ENCODE data around the gene SMAD7.

SMAD7 gene

GRCh38 chr18:48954886-48955819 lies 4.4 kb upstream of the SMAD7 start:
- Histone ChIP-seq H3K9ac (ENCODE audit: low read length) (peak overlapping the region; percentile 32), H3K4me3 (ENCODE audit: low read length) (no peak overlapping the region), H3K27me3 (ENCODE audit: control insufficient read depth, insufficient read depth, low read length) (no peaks in the 10 kb centered on the region), H3K4me1 (ENCODE audit: control insufficient read depth, insufficient read depth, low read length) (peaks cover 24% of the 10 kb centered on the region), H3K36me3 (ENCODE audit: control insufficient read depth, insufficient read depth, low read length) (no peaks in the 10 kb centered on the region), H3K9me3 (ENCODE audit: control insufficient read depth, low read length) (no peaks in the 10 kb centered on the region)

- H3K36me3 ChIP-seq (ENCODE audit: control insufficient read depth, insufficient read depth, low read length): no peaks in the 10 kb centered on the region
- H3K9me3 ChIP-seq (ENCODE audit: control insufficient read depth, low read length): no peaks in the 10 kb centered on the region
- peak overlapping the region; percentile 98 for H3K9ac ChIP-seq (ENCODE audit: low read length)
- H3K27me3 ChIP-seq (ENCODE audit: control insufficient read depth, insufficient read depth, low read length): no peaks in the 10 kb centered on the region
- H3K4me3 ChIP-seq (ENCODE audit: low read length): peak overlapping the region; percentile 69
- peaks cover 24% of the 10 kb centered on the region for H3K4me1 ChIP-seq (ENCODE audit: control insufficient read depth, insufficient read depth, low read length)
These were observed 2.4 kb upstream of the SMAD7 start for GRCh38 chr18:48953104-48953706.

- Histone ChIP-seq H3K4me1 (ENCODE audit: control insufficient read depth, insufficient read depth, low read length) (peaks cover 21% of the 10 kb centered on the region), H3K9me3 (ENCODE audit: control insufficient read depth, low read length) (no peaks in the 10 kb centered on the region), H3K36me3 (ENCODE audit: control insufficient read depth, insufficient read depth, low read length) (no peaks in the 10 kb centered on the region), H3K27me3 (ENCODE audit: control insufficient read depth, insufficient read depth, low read length) (no peaks in the 10 kb centered on the region), H3K4me3 (ENCODE audit: low read length) (peak overlapping the region; percentile 69), H3K9ac (ENCODE audit: low read length) (peak overlapping the region; percentile 98)
These were observed 1.7 kb upstream of the SMAD7 start for GRCh38 chr18:48952287-48953103.

- no peaks in the 10 kb centered on the region for H3K36me3 ChIP-seq (ENCODE audit: control insufficient read depth, insufficient read depth, low read length)
- peak overlapping the region; percentile 69 for H3K4me3 ChIP-seq (ENCODE audit: low read length)
- H3K27me3 ChIP-seq (ENCODE audit: control insufficient read depth, insufficient read depth, low read length): no peaks in the 10 kb centered on the region
- peaks cover 23% of the 10 kb centered on the region for H3K4me1 ChIP-seq (ENCODE audit: control insufficient read depth, insufficient read depth, low read length)
- no peaks in the 10 kb centered on the region for H3K9me3 ChIP-seq (ENCODE audit: control insufficient read depth, low read length)
- H3K9ac ChIP-seq (ENCODE audit: low read length): peak overlapping the region; percentile 98
These were observed 902 bp upstream of the SMAD7 start for GRCh38 chr18:48951448-48952286.

GRCh38 chr18:48949606-48950535 lies 894 bp downstream of the SMAD7 start:
- H3K9me3 ChIP-seq (ENCODE audit: control insufficient read depth, low read length): no peaks in the 10 kb centered on the region
- no peaks in the 10 kb centered on the region for H3K36me3 ChIP-seq (ENCODE audit: control insufficient read depth, insufficient read depth, low read length)
- no peaks in the 10 kb centered on the region for H3K27me3 ChIP-seq (ENCODE audit: control insufficient read depth, insufficient read depth, low read length)
- H3K4me1 ChIP-seq (ENCODE audit: control insufficient read depth, insufficient read depth, low read length): peaks cover 27% of the 10 kb centered on the region
- peak overlapping the region; percentile 77 for H3K9ac ChIP-seq (ENCODE audit: low read length)
- peak overlapping the region; percentile 94 for H3K4me3 ChIP-seq (ENCODE audit: low read length)

GRCh38 chr18:48949050-48949605 lies 1.6 kb downstream of the SMAD7 start:
- Histone ChIP-seq H3K4me1 (ENCODE audit: control insufficient read depth, insufficient read depth, low read length) (peaks cover 34% of the 10 kb centered on the region), H3K9ac (ENCODE audit: low read length) (peak overlapping the region; percentile 77), H3K27me3 (ENCODE audit: control insufficient read depth, insufficient read depth, low read length) (no peaks in the 10 kb centered on the region), H3K4me3 (ENCODE audit: low read length) (peak overlapping the region; percentile 94), H3K36me3 (ENCODE audit: control insufficient read depth, insufficient read depth, low read length) (peaks cover 3% of the 10 kb centered on the region), H3K9me3 (ENCODE audit: control insufficient read depth, low read length) (no peaks in the 10 kb centered on the region)

- peaks cover 3% of the 10 kb centered on the region for H3K36me3 ChIP-seq (ENCODE audit: control insufficient read depth, insufficient read depth, low read length)
- H3K4me1 ChIP-seq (ENCODE audit: control insufficient read depth, insufficient read depth, low read length): peaks cover 41% of the 10 kb centered on the region
- peak overlapping the region; percentile 77 for H3K9ac ChIP-seq (ENCODE audit: low read length)
- no peaks in the 10 kb centered on the region for H3K9me3 ChIP-seq (ENCODE audit: control insufficient read depth, low read length)
- no peaks in the 10 kb centered on the region for H3K27me3 ChIP-seq (ENCODE audit: control insufficient read depth, insufficient read depth, low read length)
- H3K4me3 ChIP-seq (ENCODE audit: low read length): peak overlapping the region; percentile 94
These were observed 2.4 kb downstream of the SMAD7 start for GRCh38 chr18:48948112-48949049.

GRCh38 chr18:48947560-48947959 lies 3.2 kb downstream of the SMAD7 start:
- no peaks in the 10 kb centered on the region for H3K27me3 ChIP-seq (ENCODE audit: control insufficient read depth, insufficient read depth, low read length)
- no peaks in the 10 kb centered on the region for H3K9me3 ChIP-seq (ENCODE audit: control insufficient read depth, low read length)
- H3K9ac ChIP-seq (ENCODE audit: low read length): peak overlapping the region; percentile 77
- peaks cover 44% of the 10 kb centered on the region for H3K4me1 ChIP-seq (ENCODE audit: control insufficient read depth, insufficient read depth, low read length)
- H3K4me3 ChIP-seq (ENCODE audit: low read length): peak overlapping the region; percentile 94
- peaks cover 3% of the 10 kb centered on the region for H3K36me3 ChIP-seq (ENCODE audit: control insufficient read depth, insufficient read depth, low read length)

- Histone ChIP-seq H3K4me1 (ENCODE audit: control insufficient read depth, insufficient read depth, low read length) (peaks cover 48% of the 10 kb centered on the region), H3K9ac (ENCODE audit: low read length) (peak overlapping the region; percentile 77), H3K9me3 (ENCODE audit: control insufficient read depth, low read length) (no peaks in the 10 kb centered on the region), H3K27me3 (ENCODE audit: control insufficient read depth, insufficient read depth, low read length) (no peaks in the 10 kb centered on the region), H3K36me3 (ENCODE audit: control insufficient read depth, insufficient read depth, low read length) (peaks cover 5% of the 10 kb centered on the region), H3K4me3 (ENCODE audit: low read length) (peak overlapping the region; percentile 94)
These were observed 3.7 kb downstream of the SMAD7 start for GRCh38 chr18:48947092-48947491.

All from mucosa of stomach (tissue), 1 donor.